GM12892 (cell line): Measurements from ENCODE around the gene OLFML2B.

ENCODE experiments used
- POLR2A ChIP-seq: IDR thresholded peaks from 2 replicates; pipeline ENCODE4 v1.6.1; 2011; ENCODE audit warnings: low read depth, low read length, control low read depth
- POLR2AphosphoS5 ChIP-seq: IDR thresholded peaks from 2 replicates; pipeline ENCODE4 v1.6.1; 2011; ENCODE audit warnings: low read depth, low read length, control low read depth
- TAF1 ChIP-seq: IDR thresholded peaks from 2 replicates; pipeline ENCODE4 v1.6.1; 2011; ENCODE audit warnings: low read depth, mild to moderate bottlenecking, control low read depth, low read length, borderline replicate concordance

- TF ChIP-seq POLR2A (no peak), POLR2AphosphoS5 (no peak), TAF1 (no peak)
Observed at GRCh38 chr1:161948435-161948834, 75.2 kb downstream of the OLFML2B start.
